Panc1 (cell line): ENCODE measurements around the gene RNF4.

Experiments used
- CTCF ChIP-seq: fragments of 450-650 bp; IDR thresholded peaks from 2 replicates; pipeline ENCODE4 v1.5.1; 2017; ENCODE audit warnings: mild to moderate bottlenecking
- POLR2AphosphoS5 ChIP-seq: IDR thresholded peaks from 2 replicates; pipeline ENCODE4 v1.6.1; 2012; ENCODE audit warnings: mild to moderate bottlenecking, low read depth, low read length, moderate library complexity
- SIN3A ChIP-seq: IDR thresholded peaks from 2 replicates; pipeline ENCODE4 v1.6.1; 2012; ENCODE audit warnings: low read depth, mild to moderate bottlenecking, low read length, moderate library complexity, borderline replicate concordance; ENCODE audit not compliant: insufficient read depth

- TF ChIP-seq CTCF = no peak
- TF ChIP-seq POLR2AphosphoS5 = no peak
- TF ChIP-seq SIN3A = no peak
Observed at GRCh38 chr4:2507855-2508254, 38.9 kb downstream of the RNF4 start.
